PC-9 (cell line): ENCODE measurements around the gene KIF6. TPM values are rescaled to one million over a fixed set of nuclear protein-coding genes. Genes with fewer than 3 reads are reported as not detected.
A peak's percentile ranks its signal among the peaks of the same experiment; 100 is the strongest.

Experiments used
- BruUV-seq: library from RNA; stranded (reverse); fragments of 400-500 nt; replicated peaks from 2 replicates; lab custom pipeline; 2021; lab: Mats Ljungman, UMichigan
- CTCF ChIA-PET: fragments of 300-600 bp; sonication (Branson Sonifier 250); formaldehyde crosslinking; loops from one replicate; lab custom pipeline; 2022; ENCODE audit warnings: antibody characterized with exemption; lab: Charles Lee
- POLR2A ChIA-PET: fragments of 300-600 bp; sonication (Branson Sonifier 250); formaldehyde crosslinking; loops from one replicate; lab custom pipeline; 2022; ENCODE audit warnings: antibody characterized with exemption; ENCODE audit not compliant: unreplicated experiment; lab: Charles Lee
- DNase-seq, 2 experiments: peaks; one replicate each; pipeline versions ENCODE4 v3.0.0 to v3.0.0-alpha.2; 2015 to 2022; ENCODE audit warnings: mixed read lengths in 1 of 2
- H2AFZ ChIP-seq: fragments of 200-600 bp; sonication (generic); 2 replicates; pipeline ENCODE4 v1.8.1; 2017; ENCODE audit warnings: antibody characterized with exemption
- H3F3A ChIP-seq: fragments of 200-600 bp; sonication (generic); 2 replicates; pipeline ENCODE4 v1.8.1; 2017; ENCODE audit warnings: antibody characterized with exemption, mild to moderate bottlenecking, low read depth; ENCODE audit not compliant: insufficient read depth
- H3K27ac ChIP-seq: fragments of 200-600 bp; sonication (generic); 2 replicates; pipeline ENCODE4 v1.6.1; 2016; ENCODE audit warnings: mixed run types
- H3K27me3 ChIP-seq: fragments of 200-600 bp; sonication (generic); 2 replicates; pipeline ENCODE4 v1.6.1; 2016; ENCODE audit warnings: low read depth, mixed run types; ENCODE audit not compliant: insufficient read depth
- H3K36me3 ChIP-seq: fragments of 200-600 bp; sonication (generic); 2 replicates; pipeline ENCODE4 v1.6.1; 2016; ENCODE audit warnings: low read depth, mixed run types
- H3K4me1 ChIP-seq: fragments of 200-600 bp; sonication (generic); replicated peaks from 2 replicates; pipeline ENCODE4 v1.6.1; 2016; ENCODE audit warnings: mixed run types; ENCODE audit not compliant: insufficient read depth
- H3K4me2 ChIP-seq: fragments of 200-600 bp; sonication (generic); 2 replicates; pipeline ENCODE4 v1.6.1; 2017; ENCODE audit warnings: mixed run types
- H3K4me3 ChIP-seq: fragments of 200-600 bp; sonication (generic); 2 replicates; pipeline ENCODE4 v1.6.1; 2016; ENCODE audit warnings: mixed run types
- H3K79me2 ChIP-seq: fragments of 200-600 bp; sonication (generic); 2 replicates; pipeline ENCODE4 v1.6.1; 2017; ENCODE audit warnings: low read depth, mixed run types
- H3K9me2 ChIP-seq: fragments of 200-600 bp; sonication (generic); 2 replicates; pipeline ENCODE4 v1.8.1; 2017; ENCODE audit warnings: mild to moderate bottlenecking; ENCODE audit not compliant: insufficient read depth
- H3K9me3 ChIP-seq: fragments of 200-600 bp; sonication (generic); 2 replicates; pipeline ENCODE4 v1.8.1; 2016; ENCODE audit warnings: low read depth; ENCODE audit not compliant: insufficient read depth
- H4K20me1 ChIP-seq: fragments of 200-600 bp; sonication (generic); 2 replicates; pipeline ENCODE4 v1.8.1; 2017; ENCODE audit not compliant: insufficient read depth
- EZH2 ChIP-seq: fragments of 200-600 bp; sonication (generic); IDR thresholded peaks from 2 replicates; pipeline ENCODE4 v1.8.0; 2017; ENCODE audit warnings: antibody characterized with exemption, low read depth
- intact Hi-C: fragments of 100-400 bp; cut with micrococcal nuclease; formaldehyde crosslinking; loops from one replicate; pipeline ENCODE4 v1.10.0; 2022; ENCODE audit not compliant: unreplicated experiment
- total RNA-seq: library from RNA; stranded (reverse); gene quantifications from 2 replicates; pipeline ENCODE4 v1.2.3, GENCODE V29; 2021
- TF ChIP-seq, protein P1 (sequence below): fragments of 200-600 bp; sonication (generic); conservative IDR thresholded peaks from 2 replicates; pipeline ENCODE4 v1.6.1; 2017; ENCODE audit warnings: mixed run types, antibody characterized with exemption, mild to moderate bottlenecking, moderate library complexity

The KIF6 gene
- total RNA-seq, 1 experiment from 2014 or later, result not detected

DNA sequence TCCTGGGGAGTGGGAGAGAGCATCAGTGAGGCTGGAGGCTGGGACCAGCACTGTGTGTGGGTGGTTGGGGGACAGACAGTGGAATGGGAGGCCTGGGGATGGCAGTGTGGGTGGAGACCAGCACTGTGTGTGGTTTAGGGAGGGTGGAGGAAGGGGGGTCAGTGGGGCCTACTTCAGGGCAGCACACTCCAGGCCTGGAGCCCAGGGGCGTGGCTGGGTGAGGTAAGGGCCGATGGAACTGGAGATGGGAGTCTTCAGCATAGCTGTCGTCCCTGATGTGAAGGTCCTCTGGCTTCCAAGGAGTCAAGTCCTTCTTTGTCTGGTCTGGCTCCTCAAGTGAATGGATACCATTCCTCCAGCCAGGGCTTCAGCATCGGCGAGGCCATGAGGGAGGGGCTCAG lies 429.6 kb downstream of the KIF6 start:
- H3K4me3 ChIP-seq, result no peak overlapping the region
- H3K9me2 ChIP-seq, result no peaks in the 10 kb centered on the region
- H2AFZ ChIP-seq, result no peak overlapping the region
- H3F3A ChIP-seq, result no peaks in the 10 kb centered on the region; the same call in 1 of the 2 replicates
- TF ChIP-seq EZH2, result no peak
- TF ChIP-seq, protein P1, sequence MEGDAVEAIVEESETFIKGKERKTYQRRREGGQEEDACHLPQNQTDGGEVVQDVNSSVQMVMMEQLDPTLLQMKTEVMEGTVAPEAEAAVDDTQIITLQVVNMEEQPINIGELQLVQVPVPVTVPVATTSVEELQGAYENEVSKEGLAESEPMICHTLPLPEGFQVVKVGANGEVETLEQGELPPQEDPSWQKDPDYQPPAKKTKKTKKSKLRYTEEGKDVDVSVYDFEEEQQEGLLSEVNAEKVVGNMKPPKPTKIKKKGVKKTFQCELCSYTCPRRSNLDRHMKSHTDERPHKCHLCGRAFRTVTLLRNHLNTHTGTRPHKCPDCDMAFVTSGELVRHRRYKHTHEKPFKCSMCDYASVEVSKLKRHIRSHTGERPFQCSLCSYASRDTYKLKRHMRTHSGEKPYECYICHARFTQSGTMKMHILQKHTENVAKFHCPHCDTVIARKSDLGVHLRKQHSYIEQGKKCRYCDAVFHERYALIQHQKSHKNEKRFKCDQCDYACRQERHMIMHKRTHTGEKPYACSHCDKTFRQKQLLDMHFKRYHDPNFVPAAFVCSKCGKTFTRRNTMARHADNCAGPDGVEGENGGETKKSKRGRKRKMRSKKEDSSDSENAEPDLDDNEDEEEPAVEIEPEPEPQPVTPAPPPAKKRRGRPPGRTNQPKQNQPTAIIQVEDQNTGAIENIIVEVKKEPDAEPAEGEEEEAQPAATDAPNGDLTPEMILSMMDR, result no peak
- BruUV-seq, result no TSS peak
- no peaks in the 10 kb centered on the region for H3K36me3 ChIP-seq
- POLR2A ChIA-PET, result no interaction called here
- no peaks in the 10 kb centered on the region for H3K27me3 ChIP-seq
- CTCF ChIA-PET, result no interaction called here
- no peaks in the 10 kb centered on the region for H3K9me3 ChIP-seq
- intact Hi-C loops, result no loop called here
- H3K27ac ChIP-seq, result no peak overlapping the region
- peaks cover 58% of the 10 kb centered on the region for H3K4me1 ChIP-seq
- H3K4me2 ChIP-seq, result no peak overlapping the region
- no peaks in the 10 kb centered on the region for H4K20me1 ChIP-seq
- no peaks in the 10 kb centered on the region for H3K79me2 ChIP-seq
- DNase-seq, result peak in 1 of 2 experiments; percentile 49

DNA sequence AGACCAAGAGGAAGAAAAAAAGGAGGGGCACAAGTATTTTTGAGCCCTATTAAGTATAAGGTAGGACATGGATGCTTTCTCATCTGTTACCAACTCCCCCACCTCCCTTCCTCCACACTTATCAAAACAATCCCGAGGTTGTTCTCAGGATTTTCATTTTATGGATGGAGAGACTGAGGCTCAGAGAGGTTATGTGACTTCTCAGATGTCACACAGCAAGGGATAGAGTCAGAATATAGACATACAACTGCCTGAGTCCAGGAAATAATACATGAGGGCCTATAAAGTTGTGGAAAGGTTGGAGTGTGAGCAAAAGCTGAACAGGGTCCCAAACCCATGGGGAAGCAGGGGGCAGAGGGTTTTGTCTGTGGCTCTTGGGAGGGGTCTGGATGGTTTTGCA lies 430.3 kb downstream of the KIF6 start:
- intact Hi-C loops, result no loop called here
- no TSS peak for BruUV-seq
- Histone ChIP-seq H3K27ac (no peak overlapping the region), H3K36me3 (no peaks in the 10 kb centered on the region), H3K9me3 (no peaks in the 10 kb centered on the region), H3K4me3 (no peak overlapping the region), H3K4me2 (no peak overlapping the region), H3K79me2 (no peaks in the 10 kb centered on the region), H3K27me3 (no peaks in the 10 kb centered on the region), H3F3A (no peaks in the 10 kb centered on the region; the same call in 1 of the 2 replicates), H3K9me2 (no peaks in the 10 kb centered on the region), H4K20me1 (no peaks in the 10 kb centered on the region), H3K4me1 (peaks cover 58% of the 10 kb centered on the region), H2AFZ (no peak overlapping the region)
- no peak for TF ChIP-seq EZH2
- no peak for DNase-seq
- CTCF ChIA-PET, result no interaction called here
- POLR2A ChIA-PET, result no interaction called here

DNA sequence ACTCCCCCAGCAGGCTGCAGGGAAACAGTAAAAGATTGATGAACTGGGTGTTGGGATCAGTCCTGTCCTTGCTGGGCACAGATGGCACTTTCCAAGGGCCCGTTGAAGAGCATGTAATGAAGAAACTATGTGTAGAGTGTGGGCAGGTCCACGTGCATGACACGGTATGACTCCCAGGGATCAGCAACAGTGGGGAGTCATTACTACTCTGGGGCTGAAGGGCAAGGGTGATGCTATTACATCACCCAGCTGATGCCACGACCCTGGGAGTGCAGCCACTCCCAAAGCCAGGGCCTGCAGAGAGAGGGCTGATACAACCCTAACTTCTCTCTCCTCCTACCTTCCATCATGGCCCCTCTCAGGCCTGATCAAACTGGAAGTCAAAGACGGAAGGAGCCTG lies 431.1 kb downstream of the KIF6 start:
- H3K27ac ChIP-seq, result no peak overlapping the region
- no peak overlapping the region for H2AFZ ChIP-seq
- no peaks in the 10 kb centered on the region for H4K20me1 ChIP-seq
- CTCF ChIA-PET, result no interaction called here
- TF ChIP-seq EZH2, result no peak
- TF ChIP-seq, protein P1, result no peak
- BruUV-seq, result no TSS peak
- POLR2A ChIA-PET, result no interaction called here
- H3K4me2 ChIP-seq, result peak overlapping the region; percentile 34; the same call in 1 of the 2 replicates
- no peak overlapping the region for H3K4me3 ChIP-seq
- peaks cover 58% of the 10 kb centered on the region for H3K4me1 ChIP-seq
- intact Hi-C loops, result no loop called here
- no peaks in the 10 kb centered on the region for H3K9me3 ChIP-seq
- no peaks in the 10 kb centered on the region for H3K27me3 ChIP-seq
- H3K9me2 ChIP-seq, result no peaks in the 10 kb centered on the region
- no peak for DNase-seq
- no peaks in the 10 kb centered on the region for H3K79me2 ChIP-seq
- H3K36me3 ChIP-seq, result no peaks in the 10 kb centered on the region
- H3F3A ChIP-seq, result no peaks in the 10 kb centered on the region; the same call in 1 of the 2 replicates

DNA sequence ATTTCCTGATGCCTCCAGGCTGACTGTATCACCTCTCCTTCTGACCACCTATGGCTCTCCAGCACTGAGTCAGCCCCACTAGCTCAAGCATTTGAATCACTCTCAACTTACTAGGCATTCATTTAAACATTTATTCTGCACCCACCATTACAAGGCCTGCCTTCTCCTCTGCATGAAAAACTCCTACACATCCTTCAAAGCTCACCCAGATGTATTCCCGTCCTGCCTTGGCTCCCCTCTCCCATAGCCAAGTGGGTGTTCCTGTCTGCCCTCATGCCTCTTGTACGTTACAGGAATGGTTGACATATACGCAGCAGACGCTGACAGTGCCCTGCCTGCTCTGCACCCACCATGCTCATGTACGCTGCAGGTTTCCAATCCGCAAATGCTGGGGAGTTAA lies 432.6 kb downstream of the KIF6 start:
- no TSS peak for BruUV-seq
- peaks cover 47% of the 10 kb centered on the region for H3K4me1 ChIP-seq
- no peak overlapping the region for H3K4me2 ChIP-seq
- POLR2A ChIA-PET, result no interaction called here
- CTCF ChIA-PET, result no interaction called here
- no peak overlapping the region for H3K27ac ChIP-seq
- H3K9me2 ChIP-seq, result no peaks in the 10 kb centered on the region
- H3K9me3 ChIP-seq, result no peaks in the 10 kb centered on the region
- H3K27me3 ChIP-seq, result no peaks in the 10 kb centered on the region
- intact Hi-C loops, result no loop called here
- H4K20me1 ChIP-seq, result no peaks in the 10 kb centered on the region
- no peaks in the 10 kb centered on the region; the same call in 1 of the 2 replicates for H3F3A ChIP-seq
- TF ChIP-seq, protein P1, result no peak
- TF ChIP-seq EZH2, result no peak
- no peak overlapping the region for H2AFZ ChIP-seq
- no peak overlapping the region for H3K4me3 ChIP-seq
- DNase-seq, result no peak
- no peaks in the 10 kb centered on the region for H3K36me3 ChIP-seq
- no peaks in the 10 kb centered on the region for H3K79me2 ChIP-seq
